ENCODE results near the gene KIF1B. TPM values are rescaled to one million over a fixed set of nuclear protein-coding genes. Genes with fewer than 3 reads are reported as not detected.
A peak's percentile ranks its signal among the peaks of the same experiment; 100 is the strongest.
"Not testable (repeated sequence)": the region's sequence is repeated elsewhere in the genome, so short reads cannot be mapped to it uniquely, and the experiment has no call there.

The KIF1B gene
- total and polyA plus RNA-seq, 10 donors, result 1.6 to 53.5 (median 34.5) TPM

DNA sequence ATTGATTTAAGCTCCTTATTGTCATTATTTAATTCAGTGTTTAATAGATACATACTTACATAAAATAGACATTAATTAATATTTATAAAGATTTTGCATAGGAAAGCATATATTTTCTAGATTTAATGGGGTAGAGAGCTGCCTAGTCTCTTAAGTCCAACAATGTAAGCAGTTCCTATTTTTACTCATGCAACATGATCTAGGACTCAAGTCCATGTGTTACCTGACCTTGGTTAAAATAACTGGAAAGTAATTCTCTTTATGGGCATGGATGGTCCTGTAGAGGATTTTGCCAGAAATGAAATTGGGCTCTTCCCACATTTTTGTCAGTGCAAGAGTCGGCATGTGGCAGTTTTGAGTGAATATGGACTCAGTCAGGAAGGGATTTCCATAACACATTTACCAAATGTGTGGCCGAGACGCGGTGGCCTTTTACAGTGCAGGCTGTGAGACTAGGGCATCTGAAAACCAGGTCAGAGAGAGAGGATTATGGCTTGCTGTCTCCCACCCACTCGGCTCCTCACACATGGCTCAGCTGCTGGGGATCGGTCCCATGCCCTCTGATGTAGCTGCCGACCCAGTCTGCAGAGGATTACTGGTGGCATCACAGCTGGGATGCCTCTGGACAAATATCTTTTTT is 6.2 kb upstream of the KIF1B start:
- H3K27me3 ChIP-seq (replicated peaks in 1 of 7), result peaks cover 0 to 19% (median 0%) of the 10 kb centered on the region in 7 donors
- TF ChIP-seq POLR2A (IDR thresholded peaks at IDR 0.05) (no peak), POLR2AphosphoS5 (IDR thresholded peaks at IDR 0.05) (no peak)
- TF ChIP-seq, protein P1, sequence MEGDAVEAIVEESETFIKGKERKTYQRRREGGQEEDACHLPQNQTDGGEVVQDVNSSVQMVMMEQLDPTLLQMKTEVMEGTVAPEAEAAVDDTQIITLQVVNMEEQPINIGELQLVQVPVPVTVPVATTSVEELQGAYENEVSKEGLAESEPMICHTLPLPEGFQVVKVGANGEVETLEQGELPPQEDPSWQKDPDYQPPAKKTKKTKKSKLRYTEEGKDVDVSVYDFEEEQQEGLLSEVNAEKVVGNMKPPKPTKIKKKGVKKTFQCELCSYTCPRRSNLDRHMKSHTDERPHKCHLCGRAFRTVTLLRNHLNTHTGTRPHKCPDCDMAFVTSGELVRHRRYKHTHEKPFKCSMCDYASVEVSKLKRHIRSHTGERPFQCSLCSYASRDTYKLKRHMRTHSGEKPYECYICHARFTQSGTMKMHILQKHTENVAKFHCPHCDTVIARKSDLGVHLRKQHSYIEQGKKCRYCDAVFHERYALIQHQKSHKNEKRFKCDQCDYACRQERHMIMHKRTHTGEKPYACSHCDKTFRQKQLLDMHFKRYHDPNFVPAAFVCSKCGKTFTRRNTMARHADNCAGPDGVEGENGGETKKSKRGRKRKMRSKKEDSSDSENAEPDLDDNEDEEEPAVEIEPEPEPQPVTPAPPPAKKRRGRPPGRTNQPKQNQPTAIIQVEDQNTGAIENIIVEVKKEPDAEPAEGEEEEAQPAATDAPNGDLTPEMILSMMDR (IDR thresholded peaks at IDR 0.05 in 8 of 11, conservative IDR thresholded peaks at IDR 0.05 in 3 of 11), result no peak
- no peak overlapping the region for H3K4me3 ChIP-seq
- intact Hi-C loops (cut with DNase I; ENCODE audit: low total_unique reads), result loop anchor here (10.0 kb wide), 1 partner anchor 141 kb away; no protein-coding TSS in a partner anchor
- no peaks in the 10 kb centered on the region for H3K36me3 ChIP-seq
- 68 to 84% (median 81%) methylated on average over 7 of the region's 7 CpGs for WGBS, 5 donors
- no peaks in the 10 kb centered on the region for H3K9me3 ChIP-seq
- DNase-seq, result no peak
- H3K4me1 ChIP-seq, result peaks cover under 1 to 6% (median 4%) of the 10 kb centered on the region in 6 donors
- no peak overlapping the region for H3K27ac ChIP-seq

DNA sequence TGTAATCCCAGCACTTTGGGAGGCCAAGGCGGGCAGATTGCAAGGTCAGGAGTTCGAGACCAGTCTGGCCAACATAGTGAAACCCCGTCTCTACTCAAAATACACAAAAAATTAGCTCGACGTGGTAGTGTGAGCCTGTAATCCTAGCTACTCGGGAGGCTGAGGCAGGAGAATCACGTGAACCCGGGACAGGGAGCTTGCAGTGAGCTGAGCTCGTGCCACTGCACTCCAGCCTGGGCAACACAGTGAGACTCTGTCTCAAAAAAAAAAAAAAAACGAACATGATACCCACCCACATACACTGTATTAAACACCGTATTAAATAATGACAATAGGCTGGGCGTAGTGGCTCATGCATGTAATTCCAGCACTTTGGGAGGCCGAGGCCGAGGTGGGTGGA is 5.2 kb upstream of the KIF1B start:
- not testable (repeated sequence) for DNase-seq
- 83 to 92% (median 85%) methylated on average over 14 of the region's 14 CpGs for WGBS, 5 donors
- peaks cover 6 to 17% (median 11%) of the 10 kb centered on the region in 6 donors for H3K4me1 ChIP-seq

DNA sequence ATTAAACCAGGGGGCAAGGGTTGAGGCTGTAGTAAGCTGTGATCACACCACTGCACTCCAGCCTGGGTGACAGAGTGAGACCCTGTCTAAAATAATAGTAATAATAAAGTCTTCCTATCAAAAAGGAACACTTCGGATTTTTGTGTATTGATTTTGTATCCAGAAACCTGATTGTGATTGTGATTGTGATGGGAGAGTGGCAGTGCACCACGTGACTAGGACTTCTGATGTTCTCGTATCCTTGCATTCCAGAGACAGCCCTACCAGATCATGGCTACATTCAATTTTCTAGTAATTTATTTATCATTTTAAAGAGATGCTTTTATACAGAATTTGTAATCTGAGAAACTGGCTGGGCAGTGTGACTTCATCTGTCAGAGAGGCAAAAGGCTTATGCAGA is 2.6 kb upstream of the KIF1B start:
- no peak for DNase-seq
- Histone ChIP-seq H3K4me1 (peaks cover 6 to 36% (median 27%) of the 10 kb centered on the region in 6 donors), H3K36me3 (no peaks in the 10 kb centered on the region), H3K27me3 (replicated peaks in 1 of 7) (peaks cover 0 to 6% (median 0%) of the 10 kb centered on the region in 7 donors), H3K4me3 (no peak overlapping the region), H3K27ac (peak overlapping the region in 1 of 8 donors; percentile 95), H3K9me3 (no peaks in the 10 kb centered on the region)
- 79 to 95% (median 92%) methylated on average over 3 of the region's 3 CpGs for WGBS, 5 donors
- intact Hi-C loops (cut with DNase I; ENCODE audit: low total_unique reads), result loop anchor here (10.0 kb wide), 1 partner anchor 137 kb away; no protein-coding TSS in a partner anchor
- TF ChIP-seq POLR2A (IDR thresholded peaks at IDR 0.05) (no peak), POLR2AphosphoS5 (IDR thresholded peaks at IDR 0.05) (no peak)
- TF ChIP-seq, protein P1 (IDR thresholded peaks at IDR 0.05 in 8 of 11, conservative IDR thresholded peaks at IDR 0.05 in 3 of 11), result no peak

More for the DNA sequence above, 5.2 kb upstream of the KIF1B start:
- intact Hi-C loops (cut with DNase I; ENCODE audit: low total_unique reads), result loop anchor here (10.0 kb wide), 1 partner anchor 140 kb away; no protein-coding TSS in a partner anchor
- H3K27me3 ChIP-seq (replicated peaks in 1 of 7), result peaks cover 0 to 19% (median 0%) of the 10 kb centered on the region in 7 donors
- H3K27ac ChIP-seq, H3K9me3 ChIP-seq, H3K36me3 ChIP-seq, H3K4me3 ChIP-seq: not testable (repeated sequence)

DNA sequence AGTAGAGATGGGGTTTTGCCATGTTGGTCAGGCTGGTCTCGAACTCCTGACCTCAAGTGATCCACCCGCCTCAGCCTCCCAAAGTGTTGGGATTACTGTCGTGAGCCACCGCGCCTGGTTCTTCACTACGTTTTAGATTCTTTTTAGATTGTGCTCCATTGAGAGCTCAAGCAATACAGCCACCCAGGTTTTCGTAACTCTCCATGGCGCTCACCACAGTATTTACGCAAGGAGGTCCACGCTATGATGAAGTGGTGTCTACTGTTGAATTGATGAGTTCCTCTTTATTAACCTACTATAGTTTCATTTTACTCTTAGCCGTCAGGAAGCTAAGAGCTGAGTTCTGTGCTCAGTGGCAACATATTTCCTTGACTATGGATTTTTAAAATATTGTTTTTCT is 1.8 kb upstream of the KIF1B start:
- intact Hi-C loops (cut with DNase I; ENCODE audit: low total_unique reads), result loop anchor here (10.0 kb wide), 1 partner anchor 136 kb away; no protein-coding TSS in a partner anchor
- Histone ChIP-seq H3K36me3 (no peaks in the 10 kb centered on the region), H3K4me1 (peaks cover 6 to 43% (median 30%) of the 10 kb centered on the region in 6 donors), H3K4me3 (peak overlapping the region in 2 of 8 donors; percentile 4 to 81), H3K27me3 (replicated peaks in 1 of 7) (peaks cover 0 to 6% (median 0%) of the 10 kb centered on the region in 7 donors), H3K27ac (peak overlapping the region in 7 of 8 donors; percentile 15 to 98 (median 95)), H3K9me3 (no peaks in the 10 kb centered on the region)
- WGBS, 5 donors, result 48 to 79% (median 64%) methylated on average over 11 of the region's 11 CpGs
- DNase-seq, result no peak
- TF ChIP-seq POLR2AphosphoS5 (IDR thresholded peaks at IDR 0.05) (peak in 1 of 3 donors; percentile 52), POLR2A (IDR thresholded peaks at IDR 0.05) (no peak)
- TF ChIP-seq, protein P1 (IDR thresholded peaks at IDR 0.05 in 8 of 11, conservative IDR thresholded peaks at IDR 0.05 in 3 of 11), result no peak
